ENCODE measurements around the gene CTSH. TPM values are rescaled to one million over a fixed set of nuclear protein-coding genes. Genes with fewer than 3 reads are reported as not detected.

The CTSH gene
- total RNA-seq, 2 donors from 2014 or later = 257 to 415 TPM

DNA sequence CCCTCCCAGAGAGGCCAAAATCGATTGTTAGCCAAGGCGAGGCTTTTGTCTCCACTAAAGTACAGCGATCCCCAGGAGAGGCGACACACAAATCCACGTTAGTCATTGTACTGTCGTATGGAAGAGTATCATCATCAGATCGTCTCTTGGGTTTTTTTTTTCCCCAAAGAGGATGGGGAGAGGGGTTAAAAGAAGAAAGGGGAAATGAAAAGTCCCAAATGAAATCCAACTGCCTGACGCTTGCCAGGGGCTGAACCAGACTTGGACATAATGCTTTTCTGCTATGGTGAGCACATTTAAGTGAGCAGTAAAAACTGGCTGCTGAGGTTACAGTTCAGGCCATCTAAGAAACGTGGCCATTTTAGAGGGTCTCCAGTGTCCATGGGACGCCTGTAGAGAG, 37.9 kb upstream of the CTSH start:
- intact Hi-C loops (cut with DNase I) = no loop called here
- no peak overlapping the region for H3K4me3 ChIP-seq
- H3K27ac ChIP-seq = peak overlapping the region in 1 of 2 donors; percentile 7
- no peaks in the 10 kb centered on the region for H3K9me3 ChIP-seq
- no peaks in the 10 kb centered on the region for H3K27me3 ChIP-seq (replicated peaks; ENCODE audit: insufficient read depth)
- no peak for DNase-seq (ENCODE audit: low spot score)
- TF ChIP-seq, protein P1, sequence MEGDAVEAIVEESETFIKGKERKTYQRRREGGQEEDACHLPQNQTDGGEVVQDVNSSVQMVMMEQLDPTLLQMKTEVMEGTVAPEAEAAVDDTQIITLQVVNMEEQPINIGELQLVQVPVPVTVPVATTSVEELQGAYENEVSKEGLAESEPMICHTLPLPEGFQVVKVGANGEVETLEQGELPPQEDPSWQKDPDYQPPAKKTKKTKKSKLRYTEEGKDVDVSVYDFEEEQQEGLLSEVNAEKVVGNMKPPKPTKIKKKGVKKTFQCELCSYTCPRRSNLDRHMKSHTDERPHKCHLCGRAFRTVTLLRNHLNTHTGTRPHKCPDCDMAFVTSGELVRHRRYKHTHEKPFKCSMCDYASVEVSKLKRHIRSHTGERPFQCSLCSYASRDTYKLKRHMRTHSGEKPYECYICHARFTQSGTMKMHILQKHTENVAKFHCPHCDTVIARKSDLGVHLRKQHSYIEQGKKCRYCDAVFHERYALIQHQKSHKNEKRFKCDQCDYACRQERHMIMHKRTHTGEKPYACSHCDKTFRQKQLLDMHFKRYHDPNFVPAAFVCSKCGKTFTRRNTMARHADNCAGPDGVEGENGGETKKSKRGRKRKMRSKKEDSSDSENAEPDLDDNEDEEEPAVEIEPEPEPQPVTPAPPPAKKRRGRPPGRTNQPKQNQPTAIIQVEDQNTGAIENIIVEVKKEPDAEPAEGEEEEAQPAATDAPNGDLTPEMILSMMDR (IDR thresholded peaks at IDR 0.05) = no peak
- TF ChIP-seq POLR2AphosphoS5 (IDR thresholded peaks at IDR 0.05) (no peak), POLR2A (IDR thresholded peaks at IDR 0.05) (no peak)
- H3K36me3 ChIP-seq = no peaks in the 10 kb centered on the region
- H3K4me1 ChIP-seq (replicated peaks) = no peaks in the 10 kb centered on the region
- 82% methylated on average over 10 of the region's 10 CpGs for WGBS

DNA sequence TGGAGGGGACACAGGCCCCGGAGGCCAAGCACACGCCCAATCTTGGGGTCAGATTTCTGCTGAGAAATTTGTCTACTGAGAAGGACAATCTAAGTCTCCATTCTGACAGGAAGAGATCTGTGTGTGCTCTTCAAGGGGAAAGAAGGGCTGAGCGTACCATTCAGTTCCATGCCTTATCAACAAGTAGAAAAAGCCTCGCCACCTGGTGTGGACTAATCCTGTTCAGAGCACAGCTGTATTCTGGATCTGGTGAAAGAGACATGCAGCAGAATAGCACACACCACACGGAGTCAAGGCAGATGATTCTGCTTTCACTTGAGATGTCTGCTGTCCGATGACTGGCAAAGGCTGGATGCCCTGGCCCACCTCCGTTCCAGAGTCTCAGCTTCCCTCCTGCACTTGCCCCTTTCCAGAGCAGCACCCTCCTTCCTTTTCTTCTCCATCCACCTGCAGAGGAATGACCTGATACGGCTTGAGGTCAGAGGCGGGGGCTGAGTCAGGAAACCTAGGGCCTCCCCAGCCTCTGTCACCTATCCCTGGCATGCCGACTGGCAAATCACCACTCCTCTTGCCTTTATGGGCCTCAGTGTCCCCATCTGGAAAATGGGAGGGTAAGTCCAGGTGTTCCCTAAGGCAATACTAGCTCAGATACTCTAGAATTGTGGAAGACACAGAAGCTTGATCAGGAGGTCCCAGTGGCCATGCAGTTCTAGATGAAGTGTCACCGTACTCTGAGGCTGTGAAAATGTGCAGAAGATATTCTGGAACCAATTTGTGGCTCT, 36.9 kb upstream of the CTSH start:
- no peaks in the 10 kb centered on the region for H3K36me3 ChIP-seq
- DNase-seq (ENCODE audit: low spot score) = no peak
- intact Hi-C loops (cut with DNase I) = no loop called here
- H3K9me3 ChIP-seq = no peaks in the 10 kb centered on the region
- TF ChIP-seq, protein P1 (IDR thresholded peaks at IDR 0.05) = no peak
- no peak for TF ChIP-seq POLR2AphosphoS5 (IDR thresholded peaks at IDR 0.05)
- TF ChIP-seq POLR2A (IDR thresholded peaks at IDR 0.05) = no peak
- no peaks in the 10 kb centered on the region for H3K4me1 ChIP-seq (replicated peaks)
- 93% methylated on average over 11 of the region's 11 CpGs for WGBS
- no peak overlapping the region for H3K4me3 ChIP-seq
- H3K27ac ChIP-seq = no peak overlapping the region
- H3K27me3 ChIP-seq (replicated peaks; ENCODE audit: insufficient read depth) = no peaks in the 10 kb centered on the region

DNA sequence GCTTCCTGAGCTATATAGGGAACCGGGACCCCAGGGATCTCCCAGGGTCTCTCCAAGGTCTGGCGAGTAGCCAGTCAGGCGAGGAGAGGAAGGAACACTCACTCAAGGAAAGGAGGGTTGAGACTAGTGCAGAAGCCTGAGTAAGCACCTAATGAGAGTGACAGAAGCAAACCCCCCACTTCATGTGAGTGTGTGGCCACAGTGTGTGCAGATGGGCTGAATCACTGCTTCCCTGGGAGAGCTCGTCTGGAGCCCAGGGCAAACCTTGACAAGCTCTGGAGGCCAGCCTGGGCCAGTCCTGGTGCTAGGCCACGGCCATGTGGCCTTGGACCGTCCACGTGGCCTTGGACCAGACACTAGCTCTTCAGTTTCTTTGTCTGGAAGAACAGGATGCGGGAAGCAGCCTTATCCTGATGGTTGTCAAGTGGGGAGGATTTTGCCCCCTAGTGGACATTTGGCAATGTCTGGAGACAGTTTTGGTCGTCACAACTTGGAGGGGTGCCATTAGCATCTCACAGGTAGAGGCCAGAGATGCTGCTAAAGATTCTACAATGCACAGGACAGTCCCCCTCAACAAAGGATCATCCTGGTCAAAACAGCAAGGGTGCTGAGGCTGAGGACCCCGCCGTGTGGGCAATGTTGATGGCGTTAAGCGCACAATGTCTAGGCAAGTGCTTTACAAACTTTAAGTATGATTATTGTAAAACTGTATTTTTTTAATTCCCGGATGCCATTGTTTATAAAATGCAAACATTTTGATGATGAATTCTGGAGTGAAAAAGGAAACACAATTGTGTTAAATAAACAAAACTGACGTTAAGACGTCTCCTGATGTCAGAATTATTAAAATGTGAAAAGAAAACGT, 34.8 kb upstream of the CTSH start:
- intact Hi-C loops (cut with DNase I) = loop anchor here (2.0 kb wide), 1 partner anchor 69 kb away; no protein-coding TSS in a partner anchor
- no peak overlapping the region for H3K27ac ChIP-seq
- H3K4me3 ChIP-seq = no peak overlapping the region
- H3K4me1 ChIP-seq (replicated peaks) = no peaks in the 10 kb centered on the region
- TF ChIP-seq POLR2AphosphoS5 (IDR thresholded peaks at IDR 0.05) (peak; percentile 93), POLR2A (IDR thresholded peaks at IDR 0.05) (no peak)
- TF ChIP-seq, protein P1 (IDR thresholded peaks at IDR 0.05) = peak; percentile 64 to 90 (median 88)
- H3K27me3 ChIP-seq (replicated peaks; ENCODE audit: insufficient read depth) = no peaks in the 10 kb centered on the region
- no peaks in the 10 kb centered on the region for H3K9me3 ChIP-seq
- H3K36me3 ChIP-seq = no peaks in the 10 kb centered on the region
- DNase-seq (ENCODE audit: low spot score) = peak; percentile 88
- 58% methylated on average over 17 of the region's 17 CpGs for WGBS

DNA sequence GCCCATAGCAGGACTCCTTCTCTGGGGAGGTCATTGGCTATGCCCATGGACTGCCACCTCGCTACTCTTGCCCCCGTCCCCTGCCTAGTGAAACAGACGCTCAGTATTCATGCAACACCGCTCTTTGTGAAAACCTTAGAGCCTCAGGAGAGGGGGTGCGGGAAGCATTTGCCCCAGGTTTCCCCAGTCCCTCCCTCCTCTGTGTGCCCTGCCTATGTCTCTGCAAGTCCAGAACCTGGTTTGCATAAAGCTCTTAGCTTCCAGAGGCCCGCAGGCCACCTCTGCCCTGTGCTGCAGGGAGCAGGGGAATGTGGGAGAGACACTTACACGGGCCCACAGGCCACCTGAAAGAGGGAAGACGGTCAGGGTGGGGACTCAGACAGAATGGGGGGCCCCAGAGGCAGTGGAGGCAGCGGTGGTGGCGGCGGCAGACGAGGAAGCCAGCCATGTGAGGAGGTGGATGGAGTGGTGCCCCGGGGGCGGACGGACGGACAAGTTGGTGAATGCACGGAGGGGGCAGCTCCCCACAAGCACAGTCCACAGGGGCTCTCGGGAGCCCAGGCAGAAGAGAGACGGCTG, 33.8 kb upstream of the CTSH start:
- no peak overlapping the region for H3K27ac ChIP-seq
- 94% methylated on average over 19 of the region's 19 CpGs for WGBS
- H3K4me3 ChIP-seq = no peak overlapping the region
- H3K9me3 ChIP-seq = no peaks in the 10 kb centered on the region
- no peak for TF ChIP-seq POLR2A (IDR thresholded peaks at IDR 0.05)
- TF ChIP-seq, protein P1 (IDR thresholded peaks at IDR 0.05) = no peak
- no peak for TF ChIP-seq POLR2AphosphoS5 (IDR thresholded peaks at IDR 0.05)
- intact Hi-C loops (cut with DNase I) = loop anchor here (2.0 kb wide), 1 partner anchor 68 kb away; no protein-coding TSS in a partner anchor
- no peaks in the 10 kb centered on the region for H3K27me3 ChIP-seq (replicated peaks; ENCODE audit: insufficient read depth)
- DNase-seq (ENCODE audit: low spot score) = no peak
- no peaks in the 10 kb centered on the region for H3K4me1 ChIP-seq (replicated peaks)
- no peaks in the 10 kb centered on the region for H3K36me3 ChIP-seq

Data from prostate gland (tissue), 2 donors.